Heart left ventricle (tissue), 13 donors: ENCODE measurements around the gene MRGPRE.
"Not testable (repeated sequence)": the region's sequence is repeated elsewhere in the genome, so short reads cannot be mapped to it uniquely, and the experiment has no call there.

Experiments
- CTCF ChIP-seq, 12 donors: fragments of 200-600 bp; sonication (generic) in 4 of 12; IDR thresholded peaks; one replicate each; pipeline versions ENCODE4 v1.5.0 to v1.8.0; 2018 to 2022; ENCODE audit warnings: antibody characterized with exemption in 12 of 12, mild to moderate bottlenecking in 5 of 12
- POLR2A ChIP-seq, 2 donors: fragments of 450-650 bp; IDR thresholded peaks; one replicate each; pipeline ENCODE4 v1.6.1; 2017; ENCODE audit warnings: antibody characterized with exemption in 2 of 2, mild to moderate bottlenecking in 2 of 2, moderate library complexity in 2 of 2
- donor health status: ischemic (EF 13 %, LVEDD 7.1; RV severe dilation, severe dysfunction).
- donor health status: DM: no; HTN: yes; CAD: no.
- donor health status: DM: no; HTN: no; CAD: no.
- donor health status: ischemic (EF 25% LVEDD 6.9; RV normal size, moderate dysfunction).
- donor health status: ischemic (EF 25% LVEDD 5.7; RV mildly dilated, moderate dysfunction).
- donor health status: ischemic (EF 35%, LVEDD 5.7; RV mildly dilated, moderate dysfunction).
- donor health status: nonischemic (EF 11% LVEDD 7.7; RV severe dilation, severe dysfunction).
- donor health status: DM: yes; HTN: yes; CAD: no.
- donor health status: PGD.
- donor health status: ischemic (EF 29% LVEDD 5.4; RV normal size, mild dysfunction).
- donor health status: nonischemic (EF 23%, LVEDD 6.1; RV moderate dilation, normal function).

GRCh38 chr11:3261831-3262230 is 29.6 kb upstream of the MRGPRE start:
- not testable (repeated sequence) for TF ChIP-seq CTCF, POLR2A (IDR thresholded peaks at IDR 0.05)
